Natural killer cell (primary cell): ENCODE results near the gene INPP5A. TPM values are rescaled to one million over a fixed set of nuclear protein-coding genes. Genes with fewer than 3 reads are reported as not detected.

Source experiments
- ATAC-seq, 3 donors: fragments of 150-1000 bp in 2 of 3; fragments of 200-7000 bp in 1 of 3; cut with Tn5 transposase; 1 replicate in 1 of 3; 2 replicates in 2 of 3; pipeline ENCODE4 v1.10.0; 2021; ENCODE audit warnings: mild to moderate bottlenecking in 2 of 3, moderate library complexity in 2 of 3
- DNase-seq, 2 donors: peaks; one replicate each; pipeline versions ENCODE4 v3.0.0 to v3.0.0-alpha.2; 2013 to 2021; ENCODE audit warnings: mixed read lengths in 1 of 2
- H3K27ac ChIP-seq: one replicate; pipeline ENCODE4 v1.5.1; 2013; ENCODE audit warnings: mild to moderate bottlenecking, low read length
- H3K27me3 ChIP-seq: one replicate; pipeline ENCODE4 v1.6.1; 2013; ENCODE audit warnings: low read length; ENCODE audit not compliant: control insufficient read depth, insufficient read depth
- H3K36me3 ChIP-seq: one replicate; pipeline ENCODE4 v1.6.1; 2013; ENCODE audit warnings: low read length; ENCODE audit not compliant: control insufficient read depth, insufficient read depth
- H3K4me1 ChIP-seq: one replicate; pipeline ENCODE4 v1.6.1; 2013; ENCODE audit warnings: low read length; ENCODE audit not compliant: control insufficient read depth, insufficient read depth
- H3K4me3 ChIP-seq: one replicate; pipeline ENCODE4 v1.5.1; 2013; ENCODE audit warnings: low read length
- H3K9me3 ChIP-seq: one replicate; pipeline ENCODE4 v1.6.1; 2013; ENCODE audit warnings: low read length; ENCODE audit not compliant: control insufficient read depth, insufficient read depth
- H3K27ac Mint-ChIP-seq, 2 donors: one replicate each; pipeline ENCODE4 v1.8.0; 2022; ENCODE audit warnings: mild to moderate bottlenecking in 2 of 2, mixed read lengths in 2 of 2, moderate library complexity in 1 of 2
- H3K27me3 Mint-ChIP-seq, 2 donors: one replicate each; pipeline ENCODE4 v1.8.0; 2022; ENCODE audit warnings: low read depth in 2 of 2, mixed read lengths in 2 of 2
- H3K36me3 Mint-ChIP-seq: one replicate; pipeline ENCODE4 v1.8.0; 2022; ENCODE audit warnings: mixed read lengths
- H3K4me1 Mint-ChIP-seq, 2 donors: one replicate each; pipeline ENCODE4 v1.8.0; 2022; ENCODE audit warnings: mixed read lengths in 2 of 2
- H3K4me3 Mint-ChIP-seq: one replicate; pipeline ENCODE4 v1.8.0; 2022; ENCODE audit warnings: mild to moderate bottlenecking, moderate library complexity, mixed read lengths
- H3K9me3 Mint-ChIP-seq, 2 donors: one replicate each; pipeline ENCODE4 v1.8.0; 2022; ENCODE audit warnings: mixed read lengths in 2 of 2
- WGBS: methylation state at CpG from one replicate; pipeline ENCODE4 v1.1.7; 2013; ENCODE audit warnings: missing lambda C conversion rate; ENCODE audit not compliant: insufficient coverage; 5-methylcytosine and 5-hydroxymethylcytosine counted together
- intact Hi-C: fragments of 100-400 bp; cut with micrococcal nuclease; formaldehyde crosslinking; loops from one replicate; pipeline ENCODE4 v1.14.2; 2022
- total RNA-seq, 4 donors: library from RNA; stranded (reverse); fragments of 120-200 nt in 1 of 4; gene quantifications; one replicate each; pipeline versions ENCODE4 v1.2.3 to v1.2.4, GENCODE V29; 2013 to 2022
- TF ChIP-seq, protein P1 (sequence below): fragments of 200-600 bp; IDR thresholded peaks from one replicate; pipeline ENCODE4 v1.8.0; 2022; ENCODE audit warnings: antibody characterized with exemption

INPP5A gene
- total RNA-seq, 3 donors from 2014 or later (not counting 1 experiment from before 2014, with no cell fraction given), result 12.6 to 38.6 (median 18.6) TPM

DNA sequence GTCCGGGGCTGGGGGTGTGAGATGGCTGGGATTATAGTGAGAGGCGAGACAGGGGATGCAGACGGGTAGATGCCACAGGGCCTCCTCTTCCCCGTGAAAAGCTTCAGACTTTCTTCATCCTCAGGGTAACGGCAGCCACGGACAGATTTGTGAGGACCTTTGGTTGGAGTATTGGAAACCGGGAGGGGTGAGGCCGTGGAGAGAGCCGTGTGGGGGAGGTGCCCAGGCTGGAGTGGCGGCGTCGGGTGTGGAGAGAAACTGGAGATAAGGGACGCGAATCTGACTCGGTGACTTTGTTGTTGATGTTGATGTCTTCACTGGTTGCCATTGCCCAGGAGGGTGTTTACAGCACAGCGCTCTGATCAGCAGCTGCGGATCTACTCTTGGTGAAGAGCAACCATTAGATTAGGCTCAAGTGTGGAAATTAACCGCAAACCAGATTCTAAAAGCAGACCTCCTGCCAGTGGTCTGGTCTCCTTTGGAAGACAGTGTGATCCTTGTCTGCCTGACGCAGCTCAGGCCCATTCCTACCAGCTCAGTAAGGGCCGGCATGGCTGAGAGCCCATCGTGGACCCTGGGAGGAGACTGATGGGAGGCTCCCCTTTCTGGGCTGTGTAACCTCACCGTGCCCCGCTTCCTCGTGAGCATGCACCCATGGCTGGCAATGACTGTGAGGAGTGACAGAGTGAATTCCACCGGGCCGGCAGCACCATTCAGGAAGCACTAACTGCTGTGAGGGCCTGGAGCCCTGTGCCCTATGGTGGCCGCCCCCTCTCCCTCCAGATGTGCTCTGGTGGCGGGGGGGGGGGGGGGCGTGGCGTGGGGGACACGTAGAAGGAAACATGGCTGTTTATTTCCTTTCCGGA is 90.3 kb downstream of the INPP5A start:
- Mint-ChIP-seq H3K36me3 (no peaks in the 10 kb centered on the region), H3K27me3 (peaks cover 8 to 12% of the 10 kb centered on the region in 2 donors), H3K9me3 (no peaks in the 10 kb centered on the region), H3K27ac (peak overlapping the region; percentile 9 to 73), H3K4me1 (peaks cover 14 to 58% of the 10 kb centered on the region in 2 donors), H3K4me3 (no peak overlapping the region)
- H3K4me3 ChIP-seq, result no peak overlapping the region
- TF ChIP-seq, protein P1, sequence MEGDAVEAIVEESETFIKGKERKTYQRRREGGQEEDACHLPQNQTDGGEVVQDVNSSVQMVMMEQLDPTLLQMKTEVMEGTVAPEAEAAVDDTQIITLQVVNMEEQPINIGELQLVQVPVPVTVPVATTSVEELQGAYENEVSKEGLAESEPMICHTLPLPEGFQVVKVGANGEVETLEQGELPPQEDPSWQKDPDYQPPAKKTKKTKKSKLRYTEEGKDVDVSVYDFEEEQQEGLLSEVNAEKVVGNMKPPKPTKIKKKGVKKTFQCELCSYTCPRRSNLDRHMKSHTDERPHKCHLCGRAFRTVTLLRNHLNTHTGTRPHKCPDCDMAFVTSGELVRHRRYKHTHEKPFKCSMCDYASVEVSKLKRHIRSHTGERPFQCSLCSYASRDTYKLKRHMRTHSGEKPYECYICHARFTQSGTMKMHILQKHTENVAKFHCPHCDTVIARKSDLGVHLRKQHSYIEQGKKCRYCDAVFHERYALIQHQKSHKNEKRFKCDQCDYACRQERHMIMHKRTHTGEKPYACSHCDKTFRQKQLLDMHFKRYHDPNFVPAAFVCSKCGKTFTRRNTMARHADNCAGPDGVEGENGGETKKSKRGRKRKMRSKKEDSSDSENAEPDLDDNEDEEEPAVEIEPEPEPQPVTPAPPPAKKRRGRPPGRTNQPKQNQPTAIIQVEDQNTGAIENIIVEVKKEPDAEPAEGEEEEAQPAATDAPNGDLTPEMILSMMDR, result no peak
- H3K4me1 ChIP-seq, result peaks cover 7% of the 10 kb centered on the region
- ATAC-seq (peak; percentile 19 to 48 (median 26)), DNase-seq (no peak)
- no peaks in the 10 kb centered on the region for H3K27me3 ChIP-seq
- H3K27ac ChIP-seq, result no peak overlapping the region
- H3K9me3 ChIP-seq, result no peaks in the 10 kb centered on the region
- 79% methylated on average over 24 of the region's 32 CpGs for WGBS
- intact Hi-C loops, result no loop called here
- no peaks in the 10 kb centered on the region for H3K36me3 ChIP-seq

DNA sequence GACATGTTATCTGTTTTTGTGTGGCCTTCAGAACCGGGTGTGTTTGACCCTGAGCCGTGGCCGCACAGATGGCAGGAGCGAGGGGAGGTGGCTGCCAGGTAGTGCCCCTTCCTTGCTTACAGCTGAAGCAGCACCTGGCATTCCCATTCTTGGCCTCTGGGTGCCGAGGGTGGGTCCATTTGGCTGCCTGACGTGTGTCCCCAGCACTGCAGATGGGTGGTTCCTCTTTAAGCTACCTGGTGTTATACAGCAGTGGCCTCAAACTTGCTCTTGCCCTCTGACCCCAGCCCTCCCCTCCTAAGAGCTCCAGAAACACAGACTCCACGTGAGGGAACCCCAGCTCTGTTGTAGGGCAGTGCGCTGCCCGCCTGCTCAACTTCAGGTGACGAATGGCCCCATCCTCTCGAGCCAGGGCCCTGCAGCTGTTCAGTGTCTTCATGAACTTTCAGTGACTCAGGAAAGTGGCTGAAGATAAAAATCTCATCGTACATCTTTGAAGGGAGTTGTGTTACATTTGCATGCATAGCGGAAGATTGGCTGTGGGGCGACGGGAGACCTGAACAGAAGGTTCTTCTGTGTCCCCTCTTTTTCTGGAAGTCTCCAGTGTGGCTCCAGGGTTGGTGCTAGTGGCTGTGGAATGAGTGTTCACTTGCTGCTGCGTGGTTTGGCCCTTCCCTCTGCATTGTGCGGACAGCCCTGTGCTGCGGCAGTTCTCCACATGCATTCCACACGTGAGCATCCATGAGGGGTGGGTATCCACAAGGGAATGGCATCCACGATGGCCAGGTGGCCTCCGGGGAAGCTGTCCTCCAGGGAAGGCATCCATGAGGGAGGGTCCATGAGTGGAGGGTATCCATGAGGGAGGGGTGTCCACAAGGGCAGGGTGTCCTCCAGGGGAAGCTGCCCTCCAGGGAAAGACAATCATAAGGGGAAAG is 91.6 kb downstream of the INPP5A start:
- TF ChIP-seq, protein P1, result no peak
- DNase-seq, result no peak
- no peaks in the 10 kb centered on the region for H3K36me3 ChIP-seq
- Mint-ChIP-seq H3K4me1 (peaks cover 14 to 58% of the 10 kb centered on the region in 2 donors), H3K27me3 (peaks cover 8 to 12% of the 10 kb centered on the region in 2 donors), H3K4me3 (no peak overlapping the region), H3K9me3 (no peaks in the 10 kb centered on the region), H3K27ac (peak overlapping the region in 1 of 2 donors; percentile 73), H3K36me3 (no peaks in the 10 kb centered on the region)
- H3K4me1 ChIP-seq, result peaks cover 7% of the 10 kb centered on the region
- intact Hi-C loops, result no loop called here
- H3K27ac ChIP-seq, result no peak overlapping the region
- no peaks in the 10 kb centered on the region for H3K27me3 ChIP-seq
- no peak overlapping the region for H3K4me3 ChIP-seq
- 84% methylated on average over 21 of the region's 21 CpGs for WGBS
- H3K9me3 ChIP-seq, result no peaks in the 10 kb centered on the region
- no peak for ATAC-seq

DNA sequence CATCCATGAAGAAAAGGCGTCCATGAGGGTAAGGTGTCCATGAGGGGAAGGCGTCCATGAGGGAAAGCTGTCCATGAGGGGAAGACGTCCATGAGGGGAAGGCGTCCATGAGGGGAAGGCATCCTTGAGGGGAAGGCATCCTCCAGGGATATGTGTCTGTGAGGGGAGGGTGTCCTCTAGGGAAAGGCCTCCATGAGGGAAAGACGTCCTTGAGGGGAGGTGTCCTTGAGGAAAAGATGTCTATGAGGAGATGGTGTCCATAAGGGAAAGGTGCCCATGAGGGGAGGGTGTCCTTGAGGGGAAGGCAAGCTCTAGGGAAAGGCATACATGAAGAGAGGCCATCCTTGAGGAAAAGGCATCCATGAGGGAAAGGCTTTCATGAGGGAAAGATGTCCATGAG is 92.6 kb downstream of the INPP5A start:
- Histone ChIP-seq H3K27ac (no peak overlapping the region), H3K9me3 (no peaks in the 10 kb centered on the region), H3K4me1 (peaks cover 6% of the 10 kb centered on the region), H3K4me3 (no peak overlapping the region), H3K27me3 (no peaks in the 10 kb centered on the region), H3K36me3 (no peaks in the 10 kb centered on the region)
- TF ChIP-seq, protein P1, result no peak
- H3K27me3 Mint-ChIP-seq, result peaks cover 8 to 12% of the 10 kb centered on the region in 2 donors
- DNase-seq, result no peak
- WGBS, result 92% methylated on average over 5 of the region's 5 CpGs
- H3K9me3 Mint-ChIP-seq, result no peaks in the 10 kb centered on the region
- H3K36me3 Mint-ChIP-seq, result no peaks in the 10 kb centered on the region
- H3K4me3 Mint-ChIP-seq, result no peak overlapping the region
- no peak for ATAC-seq
- peaks cover 19 to 56% of the 10 kb centered on the region in 2 donors for H3K4me1 Mint-ChIP-seq
- intact Hi-C loops, result loop anchor here (10.0 kb wide), 1 partner anchor 245 kb away; no protein-coding TSS in a partner anchor
- peak overlapping the region in 1 of 2 donors; percentile 73 for H3K27ac Mint-ChIP-seq
